Measurements from ENCODE around the gene ATP2C1. TPM values are rescaled to one million over a fixed set of nuclear protein-coding genes. Genes with fewer than 3 reads are reported as not detected.
A peak's percentile ranks its signal among the peaks of the same experiment; 100 is the strongest.

ATP2C1 gene
- total RNA-seq, 1 experiment from 2014 or later: 31.0 TPM

- H3K36me3 ChIP-seq: peaks cover 7% of the 10 kb centered on the region; the same call in 1 of the 2 replicates
- peaks cover 11% of the 10 kb centered on the region for H3K9me3 ChIP-seq
- no peak overlapping the region for H3K4me3 ChIP-seq
- no peak for DNase-seq
- no peaks in the 10 kb centered on the region for H3K27me3 ChIP-seq
These were observed 22.8 kb downstream of the ATP2C1 start for GRCh38 chr3:130916507-130917167.

- Histone ChIP-seq H3K36me3 (peaks cover 7% of the 10 kb centered on the region; the same call in 1 of the 2 replicates), H3K4me3 (no peak overlapping the region), H3K27me3 (no peaks in the 10 kb centered on the region), H3K9me3 (peaks cover 19% of the 10 kb centered on the region)
- no peak for DNase-seq
These were observed 24.4 kb downstream of the ATP2C1 start for GRCh38 chr3:130918328-130918727.

- Histone ChIP-seq H3K4me3 (no peak overlapping the region), H3K27me3 (no peaks in the 10 kb centered on the region), H3K9me3 (peaks cover 20% of the 10 kb centered on the region), H3K36me3 (no peaks in the 10 kb centered on the region; the same call in none of the 2 replicates)
- peak; percentile 15 for DNase-seq
These were observed 31.7 kb downstream of the ATP2C1 start for GRCh38 chr3:130925628-130926027.

GRCh38 chr3:130926504-130926903 is 32.6 kb downstream of the ATP2C1 start:
- no peak for DNase-seq
- Histone ChIP-seq H3K9me3 (peaks cover 18% of the 10 kb centered on the region), H3K4me3 (no peak overlapping the region), H3K36me3 (no peaks in the 10 kb centered on the region; the same call in none of the 2 replicates), H3K27me3 (no peaks in the 10 kb centered on the region)

- Histone ChIP-seq H3K36me3 (peaks cover 6% of the 10 kb centered on the region; the same call in 1 of the 2 replicates), H3K9me3 (no peaks in the 10 kb centered on the region), H3K27me3 (no peaks in the 10 kb centered on the region), H3K4me3 (no peak overlapping the region)
- no peak for DNase-seq
These were observed 35.9 kb downstream of the ATP2C1 start for GRCh38 chr3:130929804-130930203.

GRCh38 chr3:130932979-130933378 is 39.1 kb downstream of the ATP2C1 start:
- Histone ChIP-seq H3K36me3 (peaks cover 12% of the 10 kb centered on the region), H3K9me3 (no peaks in the 10 kb centered on the region), H3K4me3 (no peak overlapping the region), H3K27me3 (no peaks in the 10 kb centered on the region)
- DNase-seq: no peak

- H3K36me3 ChIP-seq: peaks cover 12% of the 10 kb centered on the region
- no peaks in the 10 kb centered on the region for H3K9me3 ChIP-seq
- DNase-seq: no peak
- H3K27me3 ChIP-seq: no peaks in the 10 kb centered on the region
- H3K4me3 ChIP-seq: no peak overlapping the region
These were observed 40.0 kb downstream of the ATP2C1 start for GRCh38 chr3:130933801-130934345.

GRCh38 chr3:130934442-130935089 is 40.7 kb downstream of the ATP2C1 start:
- DNase-seq: no peak
- no peaks in the 10 kb centered on the region for H3K9me3 ChIP-seq
- no peak overlapping the region for H3K4me3 ChIP-seq
- peaks cover 12% of the 10 kb centered on the region for H3K36me3 ChIP-seq
- no peaks in the 10 kb centered on the region for H3K27me3 ChIP-seq

GRCh38 chr3:130935761-130936492 is 42.0 kb downstream of the ATP2C1 start:
- Histone ChIP-seq H3K4me3 (no peak overlapping the region), H3K36me3 (peaks cover 17% of the 10 kb centered on the region), H3K9me3 (no peaks in the 10 kb centered on the region), H3K27me3 (no peaks in the 10 kb centered on the region)
- DNase-seq: no peak

GRCh38 chr3:130939753-130940152 is 45.9 kb downstream of the ATP2C1 start:
- Histone ChIP-seq H3K4me3 (no peak overlapping the region), H3K27me3 (no peaks in the 10 kb centered on the region), H3K9me3 (no peaks in the 10 kb centered on the region), H3K36me3 (peaks cover 40% of the 10 kb centered on the region)
- no peak for DNase-seq

- no peak overlapping the region for H3K4me3 ChIP-seq
- H3K36me3 ChIP-seq: peaks cover 43% of the 10 kb centered on the region
- H3K27me3 ChIP-seq: no peaks in the 10 kb centered on the region
- no peak for DNase-seq
- no peaks in the 10 kb centered on the region for H3K9me3 ChIP-seq
These were observed 47.9 kb downstream of the ATP2C1 start for GRCh38 chr3:130941793-130942192.

GRCh38 chr3:130946882-130947281 is 53.0 kb downstream of the ATP2C1 start:
- Histone ChIP-seq H3K9me3 (peaks cover 16% of the 10 kb centered on the region), H3K36me3 (peaks cover 59% of the 10 kb centered on the region), H3K4me3 (no peak overlapping the region), H3K27me3 (no peaks in the 10 kb centered on the region)
- no peak for DNase-seq

GRCh38 chr3:130948001-130948773 is 54.3 kb downstream of the ATP2C1 start:
- DNase-seq: no peak
- Histone ChIP-seq H3K4me3 (no peak overlapping the region), H3K36me3 (peaks cover 55% of the 10 kb centered on the region), H3K9me3 (peaks cover 16% of the 10 kb centered on the region), H3K27me3 (no peaks in the 10 kb centered on the region)

GRCh38 chr3:130948929-130949328 is 55.0 kb downstream of the ATP2C1 start:
- Histone ChIP-seq H3K9me3 (peaks cover 16% of the 10 kb centered on the region), H3K27me3 (no peaks in the 10 kb centered on the region), H3K4me3 (no peak overlapping the region), H3K36me3 (peaks cover 57% of the 10 kb centered on the region)
- no peak for DNase-seq

GRCh38 chr3:130950124-130950523 is 56.2 kb downstream of the ATP2C1 start:
- H3K36me3 ChIP-seq: peaks cover 57% of the 10 kb centered on the region
- H3K27me3 ChIP-seq: no peaks in the 10 kb centered on the region
- no peak for DNase-seq
- H3K4me3 ChIP-seq: no peak overlapping the region
- H3K9me3 ChIP-seq: peaks cover 16% of the 10 kb centered on the region

- Histone ChIP-seq H3K9me3 (peaks cover 16% of the 10 kb centered on the region), H3K27me3 (no peaks in the 10 kb centered on the region), H3K4me3 (no peak overlapping the region), H3K36me3 (peaks cover 61% of the 10 kb centered on the region)
- DNase-seq: no peak
These were observed 56.8 kb downstream of the ATP2C1 start for GRCh38 chr3:130950641-130951040.
